ENCODE results near the gene CDHR1. TPM values are rescaled to one million over a fixed set of nuclear protein-coding genes. Genes with fewer than 3 reads are reported as not detected.

CDHR1 gene
- polyA plus RNA-seq, 3 donors = 0.54 to 0.73 (median 0.73) TPM

DNA sequence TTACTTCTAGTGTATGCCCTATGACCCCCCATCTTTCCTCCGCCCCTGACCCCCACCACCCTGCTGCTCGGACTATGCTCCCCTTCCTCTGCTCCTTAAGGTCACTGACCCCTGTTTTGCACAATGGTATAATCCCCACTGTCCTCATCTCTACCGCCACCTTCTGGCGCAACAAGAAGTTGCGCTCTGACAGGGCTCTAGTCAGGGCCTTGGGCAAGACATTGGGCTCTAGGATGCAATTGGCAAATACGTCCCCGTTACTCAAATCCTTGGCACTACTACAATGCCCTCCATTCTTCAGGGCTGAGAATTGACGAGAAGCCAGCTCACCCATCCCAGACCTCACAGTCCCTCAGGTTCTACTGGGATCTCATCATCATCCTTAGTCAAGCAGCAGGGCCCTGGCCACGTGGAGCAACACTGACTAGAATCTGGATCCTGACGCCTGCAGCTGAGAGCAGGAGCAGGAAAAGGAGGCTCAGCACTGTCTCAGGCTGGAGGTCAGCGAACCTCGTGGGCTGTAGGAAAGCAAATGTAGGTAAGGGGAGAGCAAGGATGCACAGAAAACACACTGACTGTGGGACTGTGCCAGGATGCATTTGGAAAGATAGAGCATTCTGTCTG is 20.4 kb downstream of the CDHR1 start:
- DNase-seq (ENCODE audit: extremely low read depth in 1 of 11, low read depth in 9 of 11, low spot score in 4 of 11) = no peak

DNA sequence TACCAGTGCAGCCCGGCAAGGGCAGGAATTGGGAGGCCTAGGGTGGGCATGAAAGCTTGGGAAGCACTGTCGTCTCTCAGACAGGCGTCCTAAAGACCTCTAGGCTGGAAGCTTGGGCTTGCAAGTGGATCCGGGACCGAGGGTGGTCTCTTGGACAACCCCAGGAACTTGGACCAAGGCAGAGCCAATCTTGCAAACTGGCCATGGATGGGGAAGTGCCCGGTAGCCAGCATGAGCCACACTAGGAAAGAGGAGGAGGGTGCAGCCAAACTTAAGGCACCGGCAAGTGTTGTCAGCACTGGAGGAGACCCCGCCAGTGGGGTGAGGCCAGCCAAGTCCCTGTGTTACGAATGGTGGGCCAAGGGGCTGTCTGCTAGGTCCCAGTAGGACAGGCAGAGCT is 22.5 kb downstream of the CDHR1 start:
- no peak for DNase-seq (ENCODE audit: extremely low read depth in 1 of 11, low read depth in 9 of 11, low spot score in 4 of 11)

DNA sequence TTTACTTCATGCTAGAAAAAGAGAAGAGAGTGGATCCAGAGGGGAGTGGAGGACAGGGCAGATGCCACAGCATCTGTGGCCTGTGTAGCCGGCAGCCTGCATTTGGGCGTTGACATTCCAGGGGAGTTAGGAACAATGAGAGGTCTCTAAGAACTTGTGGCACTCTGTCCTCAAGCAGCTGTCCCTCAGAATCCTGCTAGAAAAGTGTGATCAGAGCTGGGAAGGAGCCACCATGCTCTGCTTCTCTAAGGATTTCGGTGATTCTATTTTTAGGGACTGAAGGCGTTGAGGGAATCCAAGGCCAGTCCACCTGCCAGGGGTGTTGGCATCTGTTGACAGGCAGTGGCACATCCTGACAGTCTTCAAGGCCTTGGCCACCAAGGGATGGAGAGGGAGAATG is 23.4 kb downstream of the CDHR1 start:
- no peak for DNase-seq (ENCODE audit: extremely low read depth in 1 of 11, low read depth in 9 of 11, low spot score in 4 of 11)

DNA sequence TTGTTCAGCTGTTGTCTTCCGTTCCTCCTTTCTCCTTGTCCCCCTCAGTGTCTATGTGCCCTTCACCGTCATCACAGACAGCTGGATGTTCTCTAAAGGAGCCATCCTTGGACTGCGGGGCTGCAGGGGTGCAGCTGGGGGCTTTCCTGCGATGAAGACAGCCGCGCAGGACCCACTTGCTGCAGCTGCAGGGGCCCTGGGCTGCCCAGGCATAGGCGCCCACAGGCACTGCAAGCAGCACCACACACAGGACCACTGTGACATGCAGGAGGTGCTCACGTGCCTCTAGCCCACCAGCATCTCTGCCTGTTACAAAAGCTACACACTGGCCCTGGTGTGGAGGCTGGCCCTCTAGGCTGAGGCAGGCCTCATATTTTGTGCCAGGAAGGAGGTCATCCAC is 27.6 kb downstream of the CDHR1 start:
- no peak for DNase-seq (ENCODE audit: extremely low read depth in 1 of 11, low read depth in 9 of 11, low spot score in 4 of 11)

DNA sequence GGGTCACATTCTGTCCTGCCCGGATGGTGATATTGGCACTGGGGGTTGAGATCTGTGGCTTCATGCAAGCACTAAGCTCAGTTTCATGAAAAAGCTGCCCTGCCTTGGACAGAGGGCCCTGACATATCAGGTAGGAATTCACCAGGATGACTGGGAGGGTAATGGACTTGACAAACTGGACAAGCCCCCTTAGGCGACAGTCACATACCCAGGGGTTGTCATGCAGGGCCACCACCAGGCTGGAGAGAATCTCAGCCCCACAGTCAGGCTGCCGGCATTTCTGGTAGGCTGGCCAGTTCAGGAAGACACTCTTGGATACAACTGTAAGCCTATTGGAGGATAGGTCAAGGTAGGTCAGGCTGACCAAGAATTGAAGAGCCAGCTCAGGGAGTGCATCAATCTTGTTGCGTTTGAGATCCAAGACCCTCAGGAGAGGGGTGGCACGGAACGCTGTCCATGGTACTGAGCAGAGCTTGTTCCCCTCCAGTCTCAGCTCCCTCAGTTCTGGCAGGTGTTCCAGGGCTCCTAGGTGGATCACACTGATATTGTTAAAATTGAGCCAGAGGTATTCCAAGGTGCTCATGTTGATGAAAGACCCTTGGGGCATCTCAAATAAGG is 30.2 kb downstream of the CDHR1 start:
- DNase-seq (ENCODE audit: extremely low read depth in 1 of 11, low read depth in 9 of 11, low spot score in 4 of 11) = peak in 10 of 11 donors; percentile 5 to 46 (median 28)

DNA sequence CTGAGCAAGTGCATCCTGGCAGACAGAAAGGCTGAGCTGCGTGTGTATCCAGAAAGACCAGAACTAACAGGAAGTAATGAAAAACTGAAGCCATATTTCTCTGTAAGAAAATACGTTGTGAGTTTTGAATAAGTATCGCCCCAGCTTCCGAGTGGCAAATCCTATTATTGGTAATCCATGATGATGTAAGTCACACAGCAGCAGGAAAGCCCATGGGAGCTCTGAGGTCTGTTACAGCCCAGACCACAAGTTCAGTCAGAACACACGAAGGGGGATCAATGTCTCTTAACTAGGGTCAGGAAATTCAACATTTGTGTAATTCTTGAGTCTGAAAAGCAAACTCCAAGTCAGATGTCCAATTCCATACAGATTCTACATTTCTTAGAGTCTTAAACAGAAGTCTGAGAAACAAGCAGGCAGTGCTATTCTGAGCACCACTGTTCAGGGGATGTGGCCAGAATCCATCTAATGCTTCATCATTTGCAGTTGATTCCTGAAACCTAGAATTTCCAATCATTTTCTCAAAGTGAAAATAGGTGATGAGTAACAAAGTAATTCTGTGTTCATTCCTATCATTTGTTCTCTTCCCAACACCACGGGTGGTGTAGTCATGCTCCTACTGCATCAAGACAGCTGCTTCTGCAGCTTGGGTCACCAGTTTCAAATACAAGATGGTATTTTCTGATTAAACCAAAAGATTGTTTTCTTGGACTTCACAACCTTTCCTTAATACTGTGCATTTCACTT is 31.3 kb downstream of the CDHR1 start, which contains the start of gene LRIT2:
Gene LRIT2, minus strand, starts transcription at position 118 of the 747 bp plus-strand sequence. Its CDS starts 24 bp downstream, at position 94.
- no peak for DNase-seq (ENCODE audit: extremely low read depth in 1 of 11, low read depth in 9 of 11, low spot score in 4 of 11)

DNA sequence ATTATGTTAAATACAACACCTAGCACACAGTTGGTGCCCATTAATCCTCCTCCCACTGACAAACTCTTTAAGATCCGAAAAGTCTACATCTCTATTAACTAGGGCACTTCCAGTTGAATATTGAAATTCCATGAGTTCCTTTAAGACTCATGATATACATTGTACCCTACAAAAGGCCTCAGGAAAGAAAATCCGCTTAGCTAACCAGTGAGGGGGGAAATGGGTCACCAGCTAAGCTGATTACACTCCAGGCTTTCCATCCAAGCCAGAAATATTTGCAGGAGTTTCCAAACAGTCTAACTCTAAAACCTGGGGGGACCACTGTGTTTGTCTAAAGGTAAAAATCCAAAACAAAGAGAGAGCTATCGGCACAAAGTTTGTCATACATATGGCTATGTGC is 32.3 kb downstream of the CDHR1 start:
- DNase-seq (ENCODE audit: extremely low read depth in 1 of 11, low read depth in 9 of 11, low spot score in 4 of 11) = no peak

DNA sequence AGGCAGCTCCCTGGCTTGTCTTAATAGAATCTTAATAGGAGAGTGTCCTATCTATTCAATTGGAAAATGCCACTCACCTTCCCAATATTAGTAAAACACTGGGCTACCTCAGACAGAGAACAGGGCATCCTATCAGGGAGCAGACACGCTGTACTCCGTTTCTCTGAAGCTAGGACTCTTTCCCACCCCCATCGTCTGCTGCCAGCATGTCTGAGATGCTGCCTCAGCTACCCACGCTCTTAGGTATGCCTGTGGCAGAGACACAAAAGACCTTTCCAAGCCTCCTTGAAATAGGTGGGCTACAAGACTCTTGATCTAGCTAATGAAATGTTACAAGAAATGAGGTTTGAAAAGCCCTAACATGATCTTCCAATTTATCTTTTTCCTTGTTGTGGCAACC is 33.5 kb downstream of the CDHR1 start:
- DNase-seq (ENCODE audit: extremely low read depth in 1 of 11, low read depth in 9 of 11, low spot score in 4 of 11) = no peak

DNA sequence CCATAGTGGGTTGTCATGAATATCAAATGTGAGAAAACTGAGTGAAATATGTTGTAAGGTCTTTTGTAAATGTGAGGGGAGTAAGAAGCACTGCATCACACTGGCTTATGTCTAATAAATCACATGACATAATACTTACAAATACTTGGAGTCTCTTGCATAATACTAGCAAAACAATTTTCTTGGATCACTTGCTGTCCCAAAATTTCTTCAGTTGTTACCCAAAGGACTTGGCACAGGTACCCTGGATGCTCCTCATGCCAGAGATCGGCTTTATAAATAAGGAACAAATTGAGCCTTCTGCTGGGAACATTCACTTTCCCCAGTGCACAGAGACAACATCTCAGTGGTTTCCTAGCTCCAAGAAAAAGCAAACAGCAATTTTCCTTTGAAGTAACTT is 36.0 kb downstream of the CDHR1 start:
- DNase-seq (ENCODE audit: extremely low read depth in 1 of 11, low read depth in 9 of 11, low spot score in 4 of 11) = no peak

DNA sequence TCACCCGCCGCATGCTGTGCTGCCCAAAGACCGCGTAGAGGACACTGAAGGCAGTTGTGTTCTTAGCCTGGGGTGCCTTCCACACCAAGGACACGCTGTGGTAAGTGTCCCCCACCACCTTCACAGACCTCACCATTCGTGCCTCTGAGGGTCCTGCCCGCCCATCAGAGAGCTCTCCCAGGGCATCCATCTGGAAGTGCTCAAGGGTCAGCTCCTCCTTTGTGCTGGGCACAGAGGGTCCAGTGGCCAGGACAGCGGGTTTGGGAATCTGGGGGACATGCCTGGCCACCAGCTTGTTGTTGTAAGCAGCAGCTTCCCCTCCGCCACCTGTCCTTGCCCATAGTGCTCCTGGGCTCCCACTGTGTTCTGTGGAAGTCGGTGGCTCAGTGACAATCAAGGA is 38.0 kb downstream of the CDHR1 start:
- no peak for DNase-seq (ENCODE audit: extremely low read depth in 1 of 11, low read depth in 9 of 11, low spot score in 4 of 11)

DNA sequence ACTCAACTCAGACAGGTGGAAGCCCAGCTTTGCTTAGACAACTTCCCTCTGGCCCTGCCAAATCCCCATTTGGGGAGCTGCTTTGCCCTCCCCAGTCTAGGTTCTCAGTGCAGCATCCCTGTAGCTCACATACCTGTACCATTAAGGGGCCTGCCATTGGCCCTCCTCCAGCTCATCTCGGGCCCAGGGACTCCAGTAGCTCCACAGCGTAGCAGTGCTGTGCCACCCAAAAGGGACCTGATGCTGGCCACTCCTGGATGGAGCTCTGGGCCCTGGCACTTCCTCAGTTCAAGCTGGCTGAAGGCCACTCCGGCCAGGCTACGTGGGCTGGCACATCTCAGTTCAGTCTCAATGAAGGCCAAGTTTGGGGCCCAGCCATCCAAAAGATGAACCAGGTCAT is 39.6 kb downstream of the CDHR1 start:
- no peak for DNase-seq (ENCODE audit: extremely low read depth in 1 of 11, low read depth in 9 of 11, low spot score in 4 of 11)

DNA sequence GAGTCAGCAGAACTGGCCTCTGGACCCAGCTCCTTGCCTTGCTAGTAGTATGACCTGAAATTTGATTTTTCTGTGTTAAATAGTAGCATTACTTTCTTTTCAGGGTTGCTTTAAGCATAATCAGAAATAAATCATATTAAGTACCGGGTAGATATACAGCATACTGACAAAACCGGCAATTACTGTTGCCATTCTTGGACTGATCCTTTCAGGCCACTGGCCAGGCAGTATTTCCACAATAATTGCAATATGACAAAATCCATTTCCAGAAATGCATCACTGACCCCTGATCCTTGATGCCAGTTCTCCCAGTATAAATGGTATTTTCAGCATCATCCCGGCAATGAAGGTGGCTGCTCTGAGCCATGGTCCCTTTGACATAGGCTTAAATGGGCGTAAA is 40.1 kb downstream of the CDHR1 start:
- no peak for DNase-seq (ENCODE audit: extremely low read depth in 1 of 11, low read depth in 9 of 11, low spot score in 4 of 11)

DNA sequence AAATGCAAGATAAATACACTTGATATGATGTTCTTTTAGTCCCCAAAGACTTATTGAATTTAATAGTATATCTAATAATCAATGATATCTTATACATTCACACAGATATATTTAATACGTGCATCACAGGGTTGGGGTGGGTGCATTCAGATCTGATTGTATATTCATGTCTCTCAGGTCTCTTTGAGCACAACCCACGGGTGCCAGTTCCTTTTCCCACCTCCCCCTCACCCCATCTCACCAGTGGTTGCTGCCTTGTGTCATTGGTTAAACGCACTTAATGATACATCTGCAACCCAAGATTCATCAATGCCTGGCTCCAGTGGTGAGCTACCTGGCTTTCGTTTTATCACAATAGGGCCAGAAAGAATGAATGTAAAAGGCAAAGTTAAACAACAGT is 40.8 kb downstream of the CDHR1 start:
- DNase-seq (ENCODE audit: extremely low read depth in 1 of 11, low read depth in 9 of 11, low spot score in 4 of 11) = no peak

DNA sequence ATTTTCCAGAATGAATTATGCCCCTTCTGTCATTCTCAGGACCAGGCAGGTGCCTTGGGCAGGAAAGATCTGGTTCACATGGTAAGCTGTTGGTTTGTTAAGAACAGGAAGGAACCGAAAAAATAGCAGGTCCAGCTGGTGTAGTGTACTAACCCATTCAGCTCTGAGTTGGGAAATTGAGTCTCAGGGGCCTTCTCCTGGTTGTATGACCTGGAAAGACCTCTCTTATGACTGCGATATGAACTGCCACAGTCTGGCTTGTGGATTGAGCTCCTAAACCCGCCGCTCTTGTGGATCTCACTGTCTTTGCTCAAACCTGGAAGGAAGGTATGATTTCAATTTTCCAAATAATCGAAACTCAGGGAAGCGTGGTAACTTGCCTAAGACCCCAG is 42.5 kb downstream of the CDHR1 start:
- no peak for DNase-seq (ENCODE audit: extremely low read depth in 1 of 11, low read depth in 9 of 11, low spot score in 4 of 11)

DNA sequence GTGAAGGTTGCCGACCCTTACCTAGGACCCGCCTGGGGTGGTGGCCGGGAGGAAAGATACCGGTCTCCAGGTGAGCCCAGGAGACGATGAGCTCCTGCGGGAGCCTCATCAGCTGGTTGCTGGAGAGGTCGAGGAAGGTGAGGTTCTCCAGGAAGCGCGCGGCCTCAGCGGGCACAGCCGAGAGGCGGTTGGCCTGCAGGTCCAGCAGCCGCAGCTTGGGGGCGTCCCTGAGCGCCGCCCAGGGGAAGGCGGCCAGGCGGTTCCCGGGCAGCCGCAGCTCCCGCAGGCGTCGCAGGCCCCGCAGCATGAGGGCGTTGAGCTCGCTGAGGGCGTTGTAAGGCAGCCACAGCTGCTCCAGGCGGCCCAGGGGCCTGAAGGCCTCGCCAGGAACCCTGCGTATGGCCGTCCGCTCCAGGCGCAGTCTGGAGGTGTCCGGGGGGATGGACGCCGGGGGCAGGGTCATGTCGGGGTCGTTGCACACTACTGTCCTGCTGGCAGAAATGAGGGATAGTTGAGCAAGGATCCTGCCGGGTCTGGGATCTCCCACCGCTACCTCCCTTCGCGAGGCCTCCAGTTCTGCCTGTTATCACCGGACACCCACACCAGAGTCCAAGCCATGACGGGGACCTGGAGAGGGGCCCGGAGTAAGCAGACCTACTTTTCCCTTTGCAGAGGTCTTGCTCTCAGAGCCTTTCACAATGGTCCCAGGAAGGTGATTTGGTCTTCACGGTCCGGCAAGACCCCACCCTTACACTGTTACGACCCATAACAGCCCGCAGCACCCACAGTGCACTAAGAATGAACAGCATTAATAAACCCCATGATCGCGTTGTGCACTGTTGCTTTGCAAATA is 43.1 kb downstream of the CDHR1 start:
- DNase-seq (ENCODE audit: extremely low read depth in 1 of 11, low read depth in 9 of 11, low spot score in 4 of 11) = no peak

DNA sequence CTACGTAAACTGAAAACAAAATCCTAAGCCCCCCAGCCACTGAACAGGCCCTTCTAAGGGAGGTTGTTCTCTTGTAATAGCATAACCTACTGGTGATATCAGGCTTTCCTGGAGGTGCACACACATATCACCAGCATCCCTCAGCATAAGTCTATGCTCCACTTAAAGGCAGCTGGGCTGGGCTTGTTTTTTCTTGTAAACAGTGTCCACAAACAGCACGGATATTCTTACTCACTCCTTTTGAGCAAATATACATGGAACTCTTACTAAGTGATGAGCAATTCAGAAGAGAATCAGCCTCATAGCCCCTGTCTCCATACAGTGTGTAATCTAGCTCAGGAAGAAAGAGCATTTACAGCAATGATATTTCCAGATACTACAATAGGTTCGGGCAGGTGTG is 44.6 kb downstream of the CDHR1 start:
- no peak for DNase-seq (ENCODE audit: extremely low read depth in 1 of 11, low read depth in 9 of 11, low spot score in 4 of 11)

DNA sequence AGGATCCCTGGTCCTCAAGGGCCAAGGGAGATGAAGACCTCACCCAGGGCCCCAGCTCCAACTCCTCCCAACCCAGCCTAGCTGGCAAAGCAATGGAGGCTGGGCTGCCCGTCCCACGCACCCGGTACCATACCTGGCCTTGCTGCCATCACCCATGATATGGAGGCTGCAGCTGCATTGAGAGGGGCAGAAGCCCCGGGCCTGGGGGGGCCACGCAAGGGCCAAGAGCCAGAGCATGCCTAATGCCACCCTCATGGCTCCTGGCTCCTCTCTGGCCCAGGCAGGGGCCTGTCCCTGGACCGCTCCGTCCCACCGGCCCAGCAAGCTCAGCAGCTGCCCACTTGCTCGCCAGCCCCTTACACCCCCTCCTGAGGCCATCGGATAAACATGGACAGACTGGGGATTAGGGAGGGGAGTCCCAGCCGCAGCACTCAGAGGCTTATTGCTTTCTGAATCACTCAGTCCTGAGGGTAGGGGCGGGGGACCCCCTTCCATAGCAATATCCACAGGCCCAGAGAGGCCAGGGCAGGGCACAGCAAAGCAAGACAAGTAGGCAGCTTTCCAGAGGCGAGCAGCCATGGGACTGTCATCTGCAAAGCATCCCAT is 47.0 kb downstream of the CDHR1 start, which contains the start of gene LRIT1:
Gene LRIT1, minus strand, starts transcription at position 362 of the 606 bp plus-strand sequence. Its CDS starts 107 bp downstream, at position 255.
- no peak for DNase-seq (ENCODE audit: extremely low read depth in 1 of 11, low read depth in 9 of 11, low spot score in 4 of 11)

DNA sequence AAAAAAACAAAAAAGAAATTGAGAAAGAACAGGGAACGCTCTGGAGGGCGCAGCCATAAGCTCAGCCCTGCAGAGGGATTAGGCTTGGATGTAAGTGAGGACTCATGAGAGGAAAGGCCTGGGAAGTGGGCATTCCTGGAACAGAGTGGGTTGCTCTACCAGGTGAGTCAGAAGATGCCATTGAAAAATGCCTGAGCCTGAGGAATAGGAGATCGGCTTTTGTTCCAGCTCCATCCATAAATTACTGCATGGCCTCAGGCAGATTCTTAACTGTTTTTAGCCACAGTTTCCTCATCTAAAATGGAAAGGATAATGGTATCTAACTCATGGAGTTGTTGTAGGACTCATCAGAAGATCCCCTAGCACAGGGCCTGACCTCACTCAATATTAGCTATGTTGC is 49.4 kb downstream of the CDHR1 start:
- no peak for DNase-seq (ENCODE audit: extremely low read depth in 1 of 11, low read depth in 9 of 11, low spot score in 4 of 11)

DNA sequence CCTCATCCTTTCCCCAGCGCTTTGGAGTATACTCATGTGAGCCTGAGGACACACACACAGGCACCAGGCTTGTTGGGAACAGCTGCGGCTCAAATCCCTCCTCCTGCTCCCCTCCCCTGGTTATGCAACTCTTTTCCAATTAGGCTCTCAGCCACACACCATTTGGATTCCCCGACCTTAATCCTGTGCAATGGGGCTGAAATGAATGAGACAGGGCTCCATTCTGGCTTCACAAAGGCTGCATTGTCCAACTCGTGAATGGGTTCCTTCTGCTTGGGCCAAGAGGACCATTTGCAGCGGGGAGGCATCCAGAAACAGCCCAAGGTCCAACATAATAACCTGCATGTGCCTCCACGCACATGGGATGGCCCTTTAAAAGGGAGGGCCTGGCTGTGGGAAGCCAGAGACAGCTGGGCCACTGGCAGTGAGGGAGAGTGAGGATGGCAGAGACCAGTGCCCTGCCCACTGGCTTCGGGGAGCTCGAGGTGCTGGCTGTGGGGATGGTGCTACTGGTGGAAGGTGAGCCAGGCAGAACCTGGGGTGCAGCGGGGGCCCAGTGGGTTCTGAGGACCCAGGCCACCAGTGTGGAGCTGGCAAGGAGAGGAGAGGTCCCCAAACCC is 50.4 kb downstream of the CDHR1 start, which contains the start of gene RGR:
Gene RGR, plus strand, starts transcription at position 403 of the 620 bp plus-strand sequence. Its CDS starts 38 bp downstream, at position 441.
- DNase-seq (ENCODE audit: extremely low read depth in 1 of 11, low read depth in 9 of 11, low spot score in 4 of 11) = no peak
